Measurements from ENCODE around the gene UMAD1. TPM values are rescaled to one million over a fixed set of nuclear protein-coding genes. Genes with fewer than 3 reads are reported as not detected.

Gene UMAD1
- total and polyA plus RNA-seq, 2 experiments from 2014 or later, result 8.4 to 12.4 TPM

DNA sequence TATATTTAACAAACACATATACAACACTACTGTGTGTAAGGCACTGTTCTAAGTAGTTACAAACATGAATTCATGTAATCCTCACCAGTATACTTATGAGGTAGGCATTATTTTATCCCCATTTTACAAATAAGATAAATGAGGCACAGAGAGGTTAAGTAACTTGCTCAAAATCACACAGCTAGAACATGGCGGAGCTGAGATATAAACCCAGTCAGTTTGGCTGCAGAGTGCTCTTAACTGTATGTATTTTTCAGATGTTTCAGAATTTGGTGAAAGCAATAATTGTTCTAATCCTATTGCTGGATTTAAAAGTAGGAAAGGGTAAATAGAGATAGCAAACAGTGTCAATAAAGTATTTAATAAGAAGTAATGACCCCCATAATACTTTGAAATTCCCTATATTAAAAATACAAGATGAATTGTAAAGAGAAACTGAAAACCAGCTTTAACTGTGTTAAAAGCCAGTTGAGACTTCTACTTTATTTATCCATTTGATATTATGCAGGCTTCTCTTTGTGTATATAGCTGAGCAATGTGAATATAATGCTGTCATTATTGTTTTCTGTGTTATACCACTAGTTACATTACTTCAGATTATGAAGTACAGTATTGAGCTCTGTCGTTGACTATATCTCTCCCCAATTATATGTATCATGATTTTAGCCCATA is 110.2 kb downstream of the UMAD1 start:
- no peaks in the 10 kb centered on the region for H3K36me3 ChIP-seq (ENCODE audit: insufficient read depth)
- no peak overlapping the region for H3K4me3 ChIP-seq
- Mint-ChIP-seq H3K27ac (no peak overlapping the region), H3K4me3 (no peak overlapping the region), H3K4me1 (peaks cover 4% of the 10 kb centered on the region), H3K36me3 (ENCODE audit: low read depth) (no peaks in the 10 kb centered on the region), H3K9me3 (no peaks in the 10 kb centered on the region), H3K27me3 (ENCODE audit: insufficient read depth, low read depth, poor library complexity) (peaks cover 3% of the 10 kb centered on the region)
- H3F3A ChIP-seq (replicated peaks; ENCODE audit: low read depth), result no peaks in the 10 kb centered on the region
- no peaks in the 10 kb centered on the region for H3K79me2 ChIP-seq (replicated peaks; ENCODE audit: insufficient read depth)
- no peaks in the 10 kb centered on the region for H3K27me3 ChIP-seq (ENCODE audit: insufficient read depth)
- no peak for DNase-seq (ENCODE audit: low spot score)
- ATAC-seq, result no peak
- no peak overlapping the region for H2AFZ ChIP-seq
- no peak overlapping the region for H3K4me2 ChIP-seq
- no peaks in the 10 kb centered on the region for H4K20me1 ChIP-seq (replicated peaks; ENCODE audit: insufficient read depth)
- H3K27ac ChIP-seq (ENCODE audit: low read depth), result no peak overlapping the region
- no peak for TF ChIP-seq CREB1 (CRISPR knock-in tag; IDR thresholded peaks at IDR 0.05; ENCODE audit: low read depth)
- TF ChIP-seq EZH2 (IDR thresholded peaks at IDR 0.05; ENCODE audit: low read depth, unreplicated experiment), result no peak
- no peak for TF ChIP-seq STAT1 (IDR thresholded peaks at IDR 0.05; ENCODE audit: unreplicated experiment)
- H3K9me2 ChIP-seq (ENCODE audit: insufficient read depth), result no peaks in the 10 kb centered on the region
- H3K4me1 ChIP-seq (ENCODE audit: insufficient read depth), result peaks cover 5% of the 10 kb centered on the region

DNA sequence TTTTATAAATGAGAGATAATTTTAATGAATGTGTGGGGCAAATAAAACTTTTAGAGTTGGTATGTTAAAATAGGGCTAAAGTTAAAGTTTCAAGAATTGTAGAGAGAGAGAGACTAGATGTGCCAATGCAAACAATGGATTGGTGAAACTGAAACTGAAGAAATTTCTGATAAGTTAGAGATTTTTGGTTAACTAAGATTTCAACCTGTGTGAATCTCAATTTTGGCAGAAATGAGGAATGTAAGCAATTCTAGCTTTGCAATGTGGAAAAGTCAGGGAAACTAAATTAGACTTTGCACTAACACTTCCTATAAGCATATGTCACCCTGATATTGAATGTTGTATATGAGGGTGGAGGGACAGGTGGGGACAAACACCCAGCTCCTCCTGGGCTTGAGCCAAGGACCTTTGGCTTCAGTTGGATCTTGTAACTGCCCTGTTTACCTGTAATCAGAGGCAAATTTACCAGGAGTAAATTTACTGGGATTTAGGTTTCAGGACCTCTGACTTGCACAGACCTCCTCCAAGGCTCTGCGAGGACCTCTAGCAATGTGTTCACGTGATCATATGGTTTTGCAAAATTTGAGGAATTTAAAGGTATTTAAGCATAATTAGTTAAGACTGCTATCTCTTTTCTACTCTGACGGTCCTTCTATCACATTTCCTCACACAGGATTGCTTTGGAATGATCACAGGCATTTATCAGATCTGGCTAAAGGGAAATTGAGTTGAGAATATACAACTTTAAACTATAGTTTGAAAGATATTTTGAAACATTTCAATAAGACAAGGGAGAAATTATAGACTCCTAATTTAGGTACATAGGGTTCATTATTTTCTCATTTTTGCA is 110.9 kb downstream of the UMAD1 start:
- H3K27ac Mint-ChIP-seq, result peak overlapping the region; percentile 19; the same call in 1 of the 2 replicates
- Histone ChIP-seq H3K9me2 (ENCODE audit: insufficient read depth) (no peaks in the 10 kb centered on the region), H3K4me2 (no peak overlapping the region), H3K27me3 (ENCODE audit: insufficient read depth) (no peaks in the 10 kb centered on the region), H3K79me2 (replicated peaks; ENCODE audit: insufficient read depth) (no peaks in the 10 kb centered on the region), H3K36me3 (ENCODE audit: insufficient read depth) (no peaks in the 10 kb centered on the region), H3K4me1 (ENCODE audit: insufficient read depth) (no peaks in the 10 kb centered on the region), H4K20me1 (replicated peaks; ENCODE audit: insufficient read depth) (no peaks in the 10 kb centered on the region), H3K27ac (ENCODE audit: low read depth) (no peak overlapping the region), H3F3A (replicated peaks; ENCODE audit: low read depth) (no peaks in the 10 kb centered on the region), H3K4me3 (no peak overlapping the region), H2AFZ (no peak overlapping the region)
- H3K9me3 Mint-ChIP-seq, result no peaks in the 10 kb centered on the region
- ATAC-seq (no peak), DNase-seq (ENCODE audit: low spot score) (no peak)
- TF ChIP-seq ZNF114 (CRISPR knock-in tag; IDR thresholded peaks at IDR 0.05), result no peak
- TF ChIP-seq POLR2AphosphoS5 (IDR thresholded peaks at IDR 0.05; ENCODE audit: low read depth), result no peak
- TF ChIP-seq, protein P1, sequence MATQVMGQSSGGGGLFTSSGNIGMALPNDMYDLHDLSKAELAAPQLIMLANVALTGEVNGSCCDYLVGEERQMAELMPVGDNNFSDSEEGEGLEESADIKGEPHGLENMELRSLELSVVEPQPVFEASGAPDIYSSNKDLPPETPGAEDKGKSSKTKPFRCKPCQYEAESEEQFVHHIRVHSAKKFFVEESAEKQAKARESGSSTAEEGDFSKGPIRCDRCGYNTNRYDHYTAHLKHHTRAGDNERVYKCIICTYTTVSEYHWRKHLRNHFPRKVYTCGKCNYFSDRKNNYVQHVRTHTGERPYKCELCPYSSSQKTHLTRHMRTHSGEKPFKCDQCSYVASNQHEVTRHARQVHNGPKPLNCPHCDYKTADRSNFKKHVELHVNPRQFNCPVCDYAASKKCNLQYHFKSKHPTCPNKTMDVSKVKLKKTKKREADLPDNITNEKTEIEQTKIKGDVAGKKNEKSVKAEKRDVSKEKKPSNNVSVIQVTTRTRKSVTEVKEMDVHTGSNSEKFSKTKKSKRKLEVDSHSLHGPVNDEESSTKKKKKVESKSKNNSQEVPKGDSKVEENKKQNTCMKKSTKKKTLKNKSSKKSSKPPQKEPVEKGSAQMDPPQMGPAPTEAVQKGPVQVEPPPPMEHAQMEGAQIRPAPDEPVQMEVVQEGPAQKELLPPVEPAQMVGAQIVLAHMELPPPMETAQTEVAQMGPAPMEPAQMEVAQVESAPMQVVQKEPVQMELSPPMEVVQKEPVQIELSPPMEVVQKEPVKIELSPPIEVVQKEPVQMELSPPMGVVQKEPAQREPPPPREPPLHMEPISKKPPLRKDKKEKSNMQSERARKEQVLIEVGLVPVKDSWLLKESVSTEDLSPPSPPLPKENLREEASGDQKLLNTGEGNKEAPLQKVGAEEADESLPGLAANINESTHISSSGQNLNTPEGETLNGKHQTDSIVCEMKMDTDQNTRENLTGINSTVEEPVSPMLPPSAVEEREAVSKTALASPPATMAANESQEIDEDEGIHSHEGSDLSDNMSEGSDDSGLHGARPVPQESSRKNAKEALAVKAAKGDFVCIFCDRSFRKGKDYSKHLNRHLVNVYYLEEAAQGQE (IDR thresholded peaks at IDR 0.05; ENCODE audit: unreplicated experiment), result no peak
- no peak for TF ChIP-seq CREB1 (CRISPR knock-in tag; IDR thresholded peaks at IDR 0.05; ENCODE audit: low read depth)
- no peak for TF ChIP-seq STAT1 (IDR thresholded peaks at IDR 0.05; ENCODE audit: unreplicated experiment)
- TF ChIP-seq JUNB (IDR thresholded peaks at IDR 0.05; ENCODE audit: unreplicated experiment), result no peak
- TF ChIP-seq, protein P2, sequence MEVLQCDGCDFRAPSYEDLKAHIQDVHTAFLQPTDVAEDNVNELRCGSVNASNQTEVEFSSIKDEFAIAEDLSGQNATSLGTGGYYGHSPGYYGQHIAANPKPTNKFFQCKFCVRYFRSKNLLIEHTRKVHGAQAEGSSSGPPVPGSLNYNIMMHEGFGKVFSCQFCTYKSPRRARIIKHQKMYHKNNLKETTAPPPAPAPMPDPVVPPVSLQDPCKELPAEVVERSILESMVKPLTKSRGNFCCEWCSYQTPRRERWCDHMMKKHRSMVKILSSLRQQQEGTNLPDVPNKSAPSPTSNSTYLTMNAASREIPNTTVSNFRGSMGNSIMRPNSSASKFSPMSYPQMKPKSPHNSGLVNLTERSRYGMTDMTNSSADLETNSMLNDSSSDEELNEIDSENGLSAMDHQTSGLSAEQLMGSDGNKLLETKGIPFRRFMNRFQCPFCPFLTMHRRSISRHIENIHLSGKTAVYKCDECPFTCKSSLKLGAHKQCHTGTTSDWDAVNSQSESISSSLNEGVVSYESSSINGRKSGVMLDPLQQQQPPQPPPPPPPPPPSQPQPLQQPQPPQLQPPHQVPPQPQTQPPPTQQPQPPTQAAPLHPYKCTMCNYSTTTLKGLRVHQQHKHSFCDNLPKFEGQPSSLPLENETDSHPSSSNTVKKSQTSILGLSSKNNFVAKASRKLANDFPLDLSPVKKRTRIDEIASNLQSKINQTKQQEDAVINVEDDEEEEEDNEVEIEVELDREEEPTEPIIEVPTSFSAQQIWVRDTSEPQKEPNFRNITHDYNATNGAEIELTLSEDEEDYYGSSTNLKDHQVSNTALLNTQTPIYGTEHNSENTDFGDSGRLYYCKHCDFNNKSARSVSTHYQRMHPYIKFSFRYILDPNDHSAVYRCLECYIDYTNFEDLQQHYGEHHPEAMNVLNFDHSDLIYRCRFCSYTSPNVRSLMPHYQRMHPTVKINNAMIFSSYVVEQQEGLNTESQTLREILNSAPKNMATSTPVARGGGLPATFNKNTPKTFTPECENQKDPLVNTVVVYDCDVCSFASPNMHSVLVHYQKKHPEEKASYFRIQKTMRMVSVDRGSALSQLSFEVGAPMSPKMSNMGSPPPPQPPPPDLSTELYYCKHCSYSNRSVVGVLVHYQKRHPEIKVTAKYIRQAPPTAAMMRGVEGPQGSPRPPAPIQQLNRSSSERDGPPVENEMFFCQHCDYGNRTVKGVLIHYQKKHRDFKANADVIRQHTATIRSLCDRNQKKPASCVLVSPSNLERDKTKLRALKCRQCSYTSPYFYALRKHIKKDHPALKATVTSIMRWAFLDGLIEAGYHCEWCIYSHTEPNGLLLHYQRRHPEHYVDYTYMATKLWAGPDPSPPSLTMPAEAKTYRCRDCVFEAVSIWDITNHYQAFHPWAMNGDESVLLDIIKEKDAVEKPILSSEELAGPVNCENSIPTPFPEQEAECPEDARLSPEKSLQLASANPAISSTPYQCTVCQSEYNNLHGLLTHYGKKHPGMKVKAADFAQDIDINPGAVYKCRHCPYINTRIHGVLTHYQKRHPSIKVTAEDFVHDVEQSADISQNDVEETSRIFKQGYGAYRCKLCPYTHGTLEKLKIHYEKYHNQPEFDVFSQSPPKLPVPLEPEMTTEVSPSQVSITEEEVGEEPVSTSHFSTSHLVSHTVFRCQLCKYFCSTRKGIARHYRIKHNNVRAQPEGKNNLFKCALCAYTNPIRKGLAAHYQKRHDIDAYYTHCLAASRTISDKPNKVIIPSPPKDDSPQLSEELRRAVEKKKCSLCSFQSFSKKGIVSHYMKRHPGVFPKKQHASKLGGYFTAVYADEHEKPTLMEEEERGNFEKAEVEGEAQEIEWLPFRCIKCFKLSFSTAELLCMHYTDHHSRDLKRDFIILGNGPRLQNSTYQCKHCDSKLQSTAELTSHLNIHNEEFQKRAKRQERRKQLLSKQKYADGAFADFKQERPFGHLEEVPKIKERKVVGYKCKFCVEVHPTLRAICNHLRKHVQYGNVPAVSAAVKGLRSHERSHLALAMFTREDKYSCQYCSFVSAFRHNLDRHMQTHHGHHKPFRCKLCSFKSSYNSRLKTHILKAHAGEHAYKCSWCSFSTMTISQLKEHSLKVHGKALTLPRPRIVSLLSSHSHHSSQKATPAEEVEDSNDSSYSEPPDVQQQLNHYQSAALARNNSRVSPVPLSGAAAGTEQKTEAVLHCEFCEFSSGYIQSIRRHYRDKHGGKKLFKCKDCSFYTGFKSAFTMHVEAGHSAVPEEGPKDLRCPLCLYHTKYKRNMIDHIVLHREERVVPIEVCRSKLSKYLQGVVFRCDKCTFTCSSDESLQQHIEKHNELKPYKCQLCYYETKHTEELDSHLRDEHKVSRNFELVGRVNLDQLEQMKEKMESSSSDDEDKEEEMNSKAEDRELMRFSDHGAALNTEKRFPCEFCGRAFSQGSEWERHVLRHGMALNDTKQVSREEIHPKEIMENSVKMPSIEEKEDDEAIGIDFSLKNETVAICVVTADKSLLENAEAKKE (CRISPR knock-in tag; IDR thresholded peaks at IDR 0.05), result no peak
- no peak overlapping the region for H3K4me3 Mint-ChIP-seq
- H3K27me3 Mint-ChIP-seq (ENCODE audit: insufficient read depth, low read depth, poor library complexity), result no peaks in the 10 kb centered on the region
- no peaks in the 10 kb centered on the region; the same call in none of the 3 replicates for H3K4me1 Mint-ChIP-seq
- H3K36me3 Mint-ChIP-seq (ENCODE audit: low read depth), result no peaks in the 10 kb centered on the region
